A673 (cell line): ENCODE measurements around the gene CD302. TPM values are rescaled to one million over a fixed set of nuclear protein-coding genes. Genes with fewer than 3 reads are reported as not detected.

Experiments
- BruUV-seq: library from RNA; stranded (reverse); fragments of 400-500 nt; replicated peaks from 2 replicates; lab custom pipeline; 2021; lab: Mats Ljungman, UMichigan
- CTCF ChIA-PET: fragments of 300-600 bp; sonication (Branson Sonifier 250); formaldehyde crosslinking; loops from one replicate; lab custom pipeline; 2022; ENCODE audit warnings: antibody characterized with exemption; lab: Charles Lee
- POLR2A ChIA-PET: fragments of 300-600 bp; sonication (Branson Sonifier 250); formaldehyde crosslinking; loops from one replicate; lab custom pipeline; 2022; ENCODE audit warnings: antibody characterized with exemption; ENCODE audit not compliant: low non-redundant PET; lab: Charles Lee
- DNase-seq: peaks from one replicate; pipeline ENCODE4 v3.0.0-alpha.2; 2015; ENCODE audit warnings: low spot score
- H3K27ac ChIP-seq: fragments of 200-600 bp; sonication (generic); 2 replicates; pipeline ENCODE4 v1.5.1; 2016; ENCODE audit warnings: mixed run types, low read depth, mild to moderate bottlenecking, mixed read lengths, antibody characterized with exemption, low read length; ENCODE audit not compliant: poor library complexity, severe bottlenecking
- H3K27me3 ChIP-seq: fragments of 200-600 bp; sonication (generic); replicated peaks from 2 replicates; pipeline ENCODE4 v1.6.1; 2017; ENCODE audit warnings: mixed run types, low read depth, mild to moderate bottlenecking, mixed read lengths, antibody characterized with exemption, low read length; ENCODE audit not compliant: insufficient read depth, poor library complexity
- H3K36me3 ChIP-seq: fragments of 200-600 bp; sonication (generic); 2 replicates; pipeline ENCODE4 v1.6.1; 2016; ENCODE audit warnings: mixed run types, mild to moderate bottlenecking, mixed read lengths, antibody characterized with exemption, low read length; ENCODE audit not compliant: insufficient read depth, poor library complexity, severe bottlenecking
- H3K4me1 ChIP-seq: fragments of 200-600 bp; sonication (generic); 2 replicates; pipeline ENCODE4 v1.6.1; 2017; ENCODE audit warnings: mixed run types, mild to moderate bottlenecking, mixed read lengths, antibody characterized with exemption, low read length; ENCODE audit not compliant: insufficient read depth, poor library complexity, severe bottlenecking
- H3K4me3 ChIP-seq: fragments of 200-600 bp; sonication (generic); 2 replicates; pipeline ENCODE4 v1.5.1; 2016; ENCODE audit warnings: low read depth, mixed run types, mild to moderate bottlenecking, mixed read lengths, low read length; ENCODE audit not compliant: poor library complexity, severe bottlenecking
- H3K9me3 ChIP-seq: fragments of 200-600 bp; sonication (generic); 2 replicates; pipeline ENCODE4 v1.6.1; 2016; ENCODE audit warnings: mixed run types, low read depth, mild to moderate bottlenecking, mixed read lengths, antibody characterized with exemption, low read length; ENCODE audit not compliant: poor library complexity, severe bottlenecking
- CTCF ChIP-seq: fragments of 300-800, 200-600 bp; sonication (generic); conservative IDR thresholded peaks from 2 replicates; pipeline ENCODE4 v1.5.1; 2017; ENCODE audit warnings: low read depth, mild to moderate bottlenecking, antibody characterized with exemption, low read length, moderate library complexity, mixed read lengths
- EZH2 ChIP-seq: fragments of 200-600 bp; sonication (generic); IDR thresholded peaks from 2 replicates; pipeline ENCODE4 v1.6.1; 2017; ENCODE audit warnings: borderline replicate concordance, low read depth, mild to moderate bottlenecking, mixed read lengths, antibody characterized with exemption, low read length; ENCODE audit not compliant: poor library complexity, severe bottlenecking
- intact Hi-C: fragments of 100-400 bp; cut with micrococcal nuclease; formaldehyde crosslinking; loops from one replicate; pipeline ENCODE4 v1.10.0; 2022; ENCODE audit not compliant: unreplicated experiment
- total RNA-seq: library from RNA; stranded (reverse); gene quantifications from 2 replicates; pipeline ENCODE4 v1.2.3, GENCODE V29; 2021

Gene CD302
- total RNA-seq, 1 experiment from 2014 or later: 0.24 TPM

- no peaks in the 10 kb centered on the region for H3K9me3 ChIP-seq
- TF ChIP-seq EZH2: no peak
- TF ChIP-seq CTCF: peak; percentile 83
- H3K27ac ChIP-seq: no peak overlapping the region
- CTCF ChIA-PET: interaction anchor here (1.1 kb wide), 1 partner anchor 114 kb away, joined by 3 read pairs; no protein-coding TSS in a partner anchor
- peaks cover 14% of the 10 kb centered on the region for H3K27me3 ChIP-seq
- POLR2A ChIA-PET: no interaction called here
- intact Hi-C loops: loop anchor here (5.0 kb wide), 2 partner anchors 670 to 905 kb away; no protein-coding TSS in a partner anchor
- H3K4me3 ChIP-seq: no peak overlapping the region
- DNase-seq: peak; percentile 72
- no TSS peak for BruUV-seq
- H3K4me1 ChIP-seq: no peaks in the 10 kb centered on the region
- H3K36me3 ChIP-seq: no peaks in the 10 kb centered on the region
Measured at GRCh38 chr2:159807183-159808031, 9.4 kb upstream of the CD302 start.

- POLR2A ChIA-PET: no interaction called here
- Histone ChIP-seq H3K4me1 (no peaks in the 10 kb centered on the region), H3K4me3 (no peak overlapping the region), H3K27ac (no peak overlapping the region), H3K27me3 (peaks cover 14% of the 10 kb centered on the region), H3K9me3 (no peaks in the 10 kb centered on the region), H3K36me3 (no peaks in the 10 kb centered on the region)
- CTCF ChIA-PET: interaction anchor here (0.6 kb wide), 1 partner anchor 887 kb away, joined by 5 read pairs; no protein-coding TSS in a partner anchor
- no peak for DNase-seq
- BruUV-seq: no TSS peak
- intact Hi-C loops: loop anchor here (5.0 kb wide), 2 partner anchors 668 to 903 kb away; no protein-coding TSS in a partner anchor
- TF ChIP-seq EZH2: no peak
- no peak for TF ChIP-seq CTCF
Measured at GRCh38 chr2:159804941-159805340, 6.9 kb upstream of the CD302 start.

- CTCF ChIA-PET: no interaction called here
- intact Hi-C loops: no loop called here
- Histone ChIP-seq H3K27me3 (peaks cover 27% of the 10 kb centered on the region), H3K27ac (no peak overlapping the region), H3K4me1 (no peaks in the 10 kb centered on the region), H3K4me3 (no peak overlapping the region), H3K36me3 (no peaks in the 10 kb centered on the region), H3K9me3 (no peaks in the 10 kb centered on the region)
- POLR2A ChIA-PET: no interaction called here
- no peak for DNase-seq
- BruUV-seq: no TSS peak
- TF ChIP-seq EZH2 (no peak), CTCF (no peak)
Measured at GRCh38 chr2:159803235-159803962, 5.4 kb upstream of the CD302 start.
